Upper lobe of right lung (tissue), 1 donor: ENCODE measurements around the gene VARS2. TPM values are rescaled to one million over a fixed set of nuclear protein-coding genes. Genes with fewer than 3 reads are reported as not detected.

Source experiments
- ATAC-seq: fragments of 200-7000 bp; cut with Tn5 transposase; one replicate; pipeline ENCODE4 v1.9.1; 2020; ENCODE audit warnings: mild to moderate bottlenecking, moderate library complexity
- DNase-seq: peaks from one replicate; pipeline ENCODE4 v3.0.0-alpha.2; 2020
- H3K27ac ChIP-seq: fragments of 200-600 bp; one replicate; pipeline ENCODE4 v1.8.0; 2022
- H3K27me3 ChIP-seq: fragments of 200-600 bp; one replicate; pipeline ENCODE4 v1.8.0; 2022; ENCODE audit warnings: mild to moderate bottlenecking
- H3K36me3 ChIP-seq: fragments of 200-600 bp; one replicate; pipeline ENCODE4 v1.8.0; 2022
- H3K4me1 ChIP-seq: fragments of 200-600 bp; one replicate; pipeline ENCODE4 v1.8.0; 2022
- H3K4me3 ChIP-seq: fragments of 200-600 bp; one replicate; pipeline ENCODE4 v1.8.0; 2022; ENCODE audit warnings: mild to moderate bottlenecking
- H3K9me3 ChIP-seq: fragments of 200-600 bp; one replicate; pipeline ENCODE4 v1.8.0; 2022
- CTCF ChIP-seq: fragments of 200-600 bp; IDR thresholded peaks from one replicate; pipeline ENCODE4 v1.8.0; 2022; ENCODE audit warnings: antibody characterized with exemption
- intact Hi-C: fragments of 100-400 bp; cut with DNase I; formaldehyde crosslinking; loops from one replicate; pipeline ENCODE4 v1.11.0; 2022
- total RNA-seq: library from RNA; stranded (reverse); fragmentation: NEBNext Ultra II Directional; extraction: Animal tissue kit (Norgen Biotek cat#: 25700); gene quantifications from one replicate; pipeline ENCODE4 v1.2.1, GENCODE V29; 2021
- donor health status: DM: no; HTN: yes; CAD: no; lungs with severe emphysema.

The VARS2 gene
- total RNA-seq, 1 donor from 2014 or later, result 28.7 TPM

DNA sequence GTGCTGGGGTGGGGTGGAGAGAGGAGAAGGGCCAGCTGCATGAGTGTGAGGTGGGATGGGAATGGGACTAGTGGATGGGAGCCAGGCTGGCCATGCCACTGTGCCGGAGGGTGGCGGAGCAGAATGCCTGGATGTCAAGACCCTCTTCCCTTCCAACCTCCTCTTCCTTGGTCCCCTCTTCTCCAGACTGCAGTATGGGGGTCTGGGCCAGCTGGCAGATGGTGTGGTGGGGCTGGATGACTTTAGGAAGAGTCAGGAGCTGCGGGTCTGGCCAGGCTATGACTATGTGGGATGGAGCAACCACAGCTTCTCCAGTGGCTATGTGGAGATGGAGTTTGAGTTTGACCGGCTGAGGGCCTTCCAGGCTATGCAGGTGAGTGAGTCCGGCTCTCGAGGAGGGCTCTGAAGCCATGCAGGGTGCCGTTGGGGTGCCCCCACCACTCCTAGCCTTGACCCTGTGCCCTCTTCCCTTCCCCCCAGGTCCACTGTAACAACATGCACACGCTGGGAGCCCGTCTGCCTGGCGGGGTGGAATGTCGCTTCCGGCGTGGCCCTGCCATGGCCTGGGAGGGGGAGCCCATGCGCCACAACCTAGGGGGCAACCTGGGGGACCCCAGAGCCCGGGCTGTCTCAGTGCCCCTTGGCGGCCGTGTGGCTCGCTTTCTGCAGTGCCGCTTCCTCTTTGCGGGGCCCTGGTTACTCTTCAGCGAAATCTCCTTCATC lies 22.1 kb upstream of the VARS2 start:
- Histone ChIP-seq H3K4me1 (peaks cover under 1% of the 10 kb centered on the region), H3K27ac (no peak overlapping the region), H3K27me3 (no peaks in the 10 kb centered on the region), H3K9me3 (no peaks in the 10 kb centered on the region), H3K36me3 (peaks cover 51% of the 10 kb centered on the region), H3K4me3 (no peak overlapping the region)
- ATAC-seq (no peak), DNase-seq (peak; percentile 47)
- TF ChIP-seq CTCF, result no peak
- intact Hi-C loops, result loop anchor here (5.0 kb wide), 1 partner anchor 210 kb away; no protein-coding TSS in a partner anchor

DNA sequence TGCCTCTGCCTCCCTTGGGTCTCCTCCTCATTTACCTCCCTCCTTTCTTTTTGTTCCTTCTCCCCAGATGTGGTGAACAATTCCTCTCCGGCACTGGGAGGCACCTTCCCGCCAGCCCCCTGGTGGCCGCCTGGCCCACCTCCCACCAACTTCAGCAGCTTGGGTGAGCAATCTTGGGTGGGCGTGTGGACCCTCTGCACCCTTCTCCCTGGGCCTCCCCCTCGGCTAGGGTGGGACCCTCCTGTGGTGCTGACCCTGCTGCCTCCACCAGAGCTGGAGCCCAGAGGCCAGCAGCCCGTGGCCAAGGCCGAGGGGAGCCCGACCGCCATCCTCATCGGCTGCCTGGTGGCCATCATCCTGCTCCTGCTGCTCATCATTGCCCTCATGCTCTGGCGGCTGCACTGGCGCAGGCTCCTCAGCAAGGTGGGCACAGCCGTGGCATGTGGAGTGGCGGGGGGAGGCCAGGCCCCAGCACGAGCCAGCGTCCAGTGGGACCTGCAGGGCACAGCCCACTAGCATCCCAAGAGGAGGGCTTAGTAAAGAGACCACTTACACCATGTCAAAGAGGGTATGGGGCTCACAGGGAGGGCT lies 20.9 kb upstream of the VARS2 start:
- H3K9me3 ChIP-seq, result no peaks in the 10 kb centered on the region
- no peaks in the 10 kb centered on the region for H3K4me1 ChIP-seq
- H3K27ac ChIP-seq, result no peak overlapping the region
- ATAC-seq, result no peak
- DNase-seq, result peak; percentile 63
- TF ChIP-seq CTCF, result no peak
- H3K36me3 ChIP-seq, result peaks cover 62% of the 10 kb centered on the region
- no peaks in the 10 kb centered on the region for H3K27me3 ChIP-seq
- intact Hi-C loops, result loop anchor here (5.0 kb wide), 1 partner anchor 211 kb away; no protein-coding TSS in a partner anchor
- H3K4me3 ChIP-seq, result no peak overlapping the region

- peaks cover 68% of the 10 kb centered on the region for H3K36me3 ChIP-seq
- intact Hi-C loops, result loop anchor here (5.0 kb wide), 1 partner anchor 211 kb away; no protein-coding TSS in a partner anchor
- H3K4me3 ChIP-seq, result no peak overlapping the region
- ATAC-seq (no peak), DNase-seq (no peak)
- no peak overlapping the region for H3K27ac ChIP-seq
- H3K4me1 ChIP-seq, result no peaks in the 10 kb centered on the region
- no peaks in the 10 kb centered on the region for H3K27me3 ChIP-seq
- TF ChIP-seq CTCF, result no peak
- H3K9me3 ChIP-seq, result no peaks in the 10 kb centered on the region
Measured at GRCh38 chr6:30893666-30894065, 20.4 kb upstream of the VARS2 start.

DNA sequence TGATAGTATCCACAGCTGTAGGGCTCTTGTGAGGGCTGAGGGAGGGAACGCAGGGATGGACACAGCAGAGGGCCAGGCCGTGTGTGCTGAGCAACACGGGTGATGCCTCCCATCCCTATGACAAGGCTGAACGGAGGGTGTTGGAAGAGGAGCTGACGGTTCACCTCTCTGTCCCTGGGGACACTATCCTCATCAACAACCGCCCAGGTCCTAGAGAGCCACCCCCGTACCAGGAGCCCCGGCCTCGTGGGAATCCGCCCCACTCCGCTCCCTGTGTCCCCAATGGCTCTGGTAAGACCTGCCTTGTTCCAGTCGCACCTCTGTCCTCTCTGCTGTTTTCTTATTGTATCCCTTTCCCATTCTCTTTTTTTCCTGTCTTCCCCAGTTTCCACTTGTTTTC lies 19.7 kb upstream of the VARS2 start:
- DNase-seq (no peak), ATAC-seq (no peak)
- no peaks in the 10 kb centered on the region for H3K9me3 ChIP-seq
- intact Hi-C loops, result loop anchor here (5.0 kb wide), 1 partner anchor 212 kb away; no protein-coding TSS in a partner anchor
- no peak overlapping the region for H3K27ac ChIP-seq
- H3K4me3 ChIP-seq, result no peak overlapping the region
- H3K36me3 ChIP-seq, result peaks cover 67% of the 10 kb centered on the region
- H3K4me1 ChIP-seq, result no peaks in the 10 kb centered on the region
- TF ChIP-seq CTCF, result no peak
- H3K27me3 ChIP-seq, result no peaks in the 10 kb centered on the region

DNA sequence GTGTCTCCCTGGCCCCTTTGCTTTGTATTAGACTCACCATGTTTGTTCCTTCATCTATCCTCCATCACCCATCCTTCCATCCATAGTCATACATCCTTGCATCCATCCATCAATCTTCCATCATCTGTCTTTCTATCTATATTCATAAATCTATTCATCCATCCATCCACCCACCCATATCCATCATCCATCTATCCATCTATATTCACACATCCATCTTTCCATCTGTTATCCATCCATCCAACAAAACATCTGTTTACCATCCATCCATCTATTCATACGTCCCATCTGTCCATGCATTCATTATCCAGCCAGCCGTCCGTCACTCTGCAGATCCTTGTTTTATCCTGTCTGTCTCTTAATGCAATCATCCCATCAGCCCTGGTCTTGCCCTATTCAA lies 19.1 kb upstream of the VARS2 start:
- H3K9me3 ChIP-seq, result no peaks in the 10 kb centered on the region
- no peaks in the 10 kb centered on the region for H3K27me3 ChIP-seq
- ATAC-seq, result no peak
- TF ChIP-seq CTCF, result no peak
- H3K4me3 ChIP-seq, result no peak overlapping the region
- no peak overlapping the region for H3K27ac ChIP-seq
- intact Hi-C loops, result loop anchor here (5.0 kb wide), 1 partner anchor 213 kb away; no protein-coding TSS in a partner anchor
- no peaks in the 10 kb centered on the region for H3K4me1 ChIP-seq
- DNase-seq, result no peak
- H3K36me3 ChIP-seq, result peaks cover 65% of the 10 kb centered on the region
